Endometrial microvascular endothelial cells (primary cell): ENCODE data around the gene GRIK3. TPM values are rescaled to one million over a fixed set of nuclear protein-coding genes. Genes with fewer than 3 reads are reported as not detected.

ENCODE experiments used
- in situ Hi-C: cut with HindIII; loops from 2 replicates; pipeline ENCODE4 v1.10.0; 2017; ENCODE audit warnings: low sequenced_read_pairs, low pct_unique_long_range_greater_than_20kb; ENCODE audit errors: inconsistent ontology term
- total RNA-seq: library from RNA; depleted of rRNA; stranded (reverse); fragments of >200 nt; gene quantifications from one replicate; pipeline ENCODE4 v1.2.3, GENCODE V29; 2015; ENCODE audit errors: inconsistent ontology term

GRIK3 gene
- total RNA-seq, 1 donor from 2014 or later: not detected

DNA sequence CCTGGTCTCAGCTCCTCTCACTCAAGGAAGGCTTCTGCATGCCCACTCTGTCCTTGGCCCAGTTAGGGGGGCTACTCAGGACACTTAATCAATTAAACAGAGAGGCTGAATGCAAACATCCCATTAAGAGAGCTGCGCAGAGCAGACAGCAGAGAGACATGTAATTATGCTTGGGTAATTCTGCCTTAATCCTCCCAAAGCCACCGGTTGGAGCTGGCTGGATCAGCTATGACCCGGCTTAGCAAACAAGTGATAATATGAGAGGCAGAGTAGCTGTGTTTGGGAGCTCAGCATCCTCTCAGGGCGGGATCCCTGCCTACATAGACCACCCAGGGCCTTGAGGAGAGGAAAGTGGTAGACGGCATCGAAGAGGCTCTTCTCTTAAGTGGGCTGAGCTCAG is 183.2 kb downstream of the GRIK3 start:
- in situ Hi-C loops: no loop called here

DNA sequence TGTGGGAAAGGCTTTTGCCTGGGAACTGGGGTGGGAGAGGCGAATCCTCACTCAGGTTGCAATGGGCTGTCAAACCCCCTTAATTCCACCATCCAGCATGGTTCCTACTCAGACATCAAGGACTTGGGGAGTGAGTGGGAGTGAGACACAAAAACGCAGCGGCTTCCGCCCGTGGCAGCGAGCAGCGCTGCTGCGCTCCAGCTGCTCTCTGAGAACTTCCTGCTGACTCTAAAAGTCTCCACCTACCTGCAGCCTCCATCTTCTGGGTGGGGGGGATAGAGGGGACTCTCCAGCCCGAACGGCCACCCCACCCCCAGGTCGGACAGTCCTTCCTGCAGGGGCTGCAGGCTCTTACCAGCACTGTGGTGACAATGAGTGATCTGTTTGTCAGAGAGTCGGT is 184.4 kb downstream of the GRIK3 start:
- in situ Hi-C loops: no loop called here

- in situ Hi-C loops: no loop called here
These were observed 186.6 kb downstream of the GRIK3 start for GRCh38 chr1:36847761-36848160.

DNA sequence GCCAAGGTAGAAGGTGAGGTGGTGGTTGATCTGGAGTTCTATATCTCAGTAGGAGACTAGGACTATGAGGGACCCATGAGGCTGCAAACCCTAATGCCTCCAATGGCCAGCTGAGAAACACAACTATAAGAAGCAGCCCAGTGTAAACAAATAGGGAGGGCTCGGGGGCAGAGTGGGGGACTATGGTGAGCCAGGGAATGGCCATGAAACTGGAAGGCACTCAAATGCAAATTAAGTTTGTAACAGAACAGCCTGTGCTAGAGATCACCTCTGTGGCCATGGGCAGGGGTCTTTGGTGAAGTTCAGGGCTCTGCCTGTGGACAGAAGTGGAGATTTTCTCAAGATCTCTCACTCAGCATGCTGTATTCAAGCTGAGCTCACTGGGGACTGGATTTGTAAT is 187.1 kb downstream of the GRIK3 start:
- in situ Hi-C loops: no loop called here

DNA sequence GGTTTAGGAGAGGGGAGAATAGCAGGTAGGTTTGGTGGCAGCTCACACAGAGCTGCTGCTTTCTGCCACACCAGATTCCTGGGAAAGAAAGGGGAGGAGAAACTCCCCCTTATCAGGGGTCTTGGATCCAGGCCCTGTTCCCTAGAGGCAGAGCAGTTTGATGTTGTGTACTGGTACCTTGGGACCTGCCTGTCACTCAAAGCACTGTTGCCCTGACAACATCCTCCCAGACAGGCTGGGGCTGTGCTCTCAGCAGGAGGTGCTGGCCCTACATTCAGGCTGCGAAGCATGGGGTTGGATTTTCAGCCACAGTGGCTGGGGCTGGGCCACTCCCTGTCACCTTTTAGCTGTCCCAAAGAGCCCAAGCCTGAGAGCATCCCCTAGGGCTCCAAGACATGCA is 188.0 kb downstream of the GRIK3 start:
- in situ Hi-C loops: no loop called here

DNA sequence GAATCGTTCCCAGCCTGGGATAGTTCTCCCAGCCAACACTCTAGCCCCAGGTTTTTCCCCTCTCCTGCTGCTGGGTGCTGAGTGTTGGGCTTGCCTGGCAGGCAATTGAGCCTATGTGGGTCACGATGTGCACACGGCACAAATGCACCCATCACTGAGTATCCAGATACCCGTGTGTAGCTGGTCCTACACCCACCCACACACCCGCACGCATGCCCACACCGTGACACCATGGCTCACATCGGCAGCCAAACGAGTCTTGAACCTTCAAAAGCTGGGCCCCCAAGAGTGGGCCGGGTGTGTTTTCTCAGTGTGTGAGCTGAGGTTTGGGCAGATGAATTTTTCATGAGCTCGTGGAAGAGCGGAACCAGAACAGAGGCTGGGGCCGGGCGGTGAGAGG is 188.5 kb downstream of the GRIK3 start:
- in situ Hi-C loops: no loop called here

GRCh38 chr1:36844917-36845316 is 189.4 kb downstream of the GRIK3 start:
- in situ Hi-C loops: no loop called here

DNA sequence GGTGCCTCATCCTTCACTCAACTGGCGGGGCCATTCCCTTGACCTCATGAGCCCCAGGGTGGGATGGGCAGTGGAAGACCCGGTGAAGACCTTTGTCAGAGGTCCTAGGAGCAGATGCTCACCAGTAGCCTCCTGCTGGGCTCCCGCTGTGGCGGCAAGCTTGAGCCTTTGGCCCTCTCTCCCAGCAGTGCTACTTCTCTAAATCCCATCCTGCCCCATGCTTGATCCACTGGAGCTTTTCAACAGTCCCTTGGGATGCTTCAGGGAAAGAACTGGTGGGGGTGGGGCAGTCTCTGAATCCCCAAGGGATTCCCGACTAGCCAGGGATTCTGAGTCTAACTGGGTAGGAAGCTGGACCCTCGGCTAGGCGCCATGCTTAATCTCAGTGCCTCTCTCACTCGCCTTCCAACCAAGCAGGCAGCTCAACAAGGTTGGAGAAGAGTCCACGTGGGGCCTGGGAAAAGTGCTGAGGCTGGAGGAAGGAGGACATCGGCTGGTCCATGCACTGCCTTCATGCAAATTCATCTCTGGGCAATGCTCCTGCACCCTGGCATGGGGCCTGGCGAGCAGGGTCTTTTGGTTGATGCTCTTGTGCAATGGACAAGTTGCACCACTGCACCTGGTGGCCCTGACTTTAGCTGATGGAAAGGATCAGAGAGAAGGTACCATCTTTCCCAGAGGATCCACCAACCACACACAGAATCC is 190.3 kb downstream of the GRIK3 start:
- in situ Hi-C loops: no loop called here

- in situ Hi-C loops: no loop called here
These were observed 191.3 kb downstream of the GRIK3 start for GRCh38 chr1:36843027-36843426.

- in situ Hi-C loops: no loop called here
These were observed 191.9 kb downstream of the GRIK3 start for GRCh38 chr1:36842448-36842847.

GRCh38 chr1:36839485-36839884 is 194.8 kb downstream of the GRIK3 start:
- in situ Hi-C loops: no loop called here

DNA sequence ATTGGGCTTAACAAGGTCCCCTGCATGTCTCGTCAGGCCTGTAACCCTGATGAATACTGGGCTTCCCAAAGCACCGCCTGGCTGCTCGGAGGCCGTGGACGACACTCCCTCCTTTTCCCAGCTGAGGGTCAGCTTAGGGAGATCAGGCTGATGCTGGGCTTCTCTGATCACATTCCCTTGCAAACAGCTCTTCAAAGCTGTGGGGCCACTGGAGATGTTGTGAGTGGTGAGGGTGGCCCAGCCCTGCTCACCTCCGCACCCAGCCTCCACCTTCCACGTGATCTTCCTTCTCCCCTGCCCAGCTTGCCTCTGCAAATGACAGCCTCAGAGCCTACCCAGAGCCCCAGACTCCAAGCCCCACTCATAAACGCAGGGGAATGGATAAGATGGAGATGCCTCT is 195.4 kb downstream of the GRIK3 start:
- in situ Hi-C loops: no loop called here

- in situ Hi-C loops: no loop called here
These were observed 197.4 kb downstream of the GRIK3 start for GRCh38 chr1:36836916-36837315.

GRCh38 chr1:36836196-36836883 is 198.0 kb downstream of the GRIK3 start:
- in situ Hi-C loops: no loop called here

DNA sequence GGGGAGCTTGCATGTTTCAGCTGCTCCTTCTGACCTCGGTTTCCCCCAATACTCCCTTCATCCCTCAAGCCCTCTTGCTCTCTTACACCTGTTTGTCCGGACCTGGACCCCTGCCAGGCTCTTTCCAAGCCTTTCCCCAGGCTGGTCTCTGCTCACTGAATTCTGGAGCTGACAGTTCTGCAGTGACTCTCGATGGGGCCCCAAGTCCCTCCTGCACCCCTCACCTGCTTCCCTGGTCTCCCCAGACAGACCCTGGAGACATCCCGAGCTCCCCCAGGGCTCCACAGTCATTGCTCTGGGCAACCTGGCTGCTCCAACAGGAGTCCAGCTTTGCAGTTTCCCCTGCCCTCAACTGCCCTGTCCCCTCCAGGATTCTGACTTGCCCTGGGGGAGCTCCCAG is 198.6 kb downstream of the GRIK3 start:
- in situ Hi-C loops: no loop called here

DNA sequence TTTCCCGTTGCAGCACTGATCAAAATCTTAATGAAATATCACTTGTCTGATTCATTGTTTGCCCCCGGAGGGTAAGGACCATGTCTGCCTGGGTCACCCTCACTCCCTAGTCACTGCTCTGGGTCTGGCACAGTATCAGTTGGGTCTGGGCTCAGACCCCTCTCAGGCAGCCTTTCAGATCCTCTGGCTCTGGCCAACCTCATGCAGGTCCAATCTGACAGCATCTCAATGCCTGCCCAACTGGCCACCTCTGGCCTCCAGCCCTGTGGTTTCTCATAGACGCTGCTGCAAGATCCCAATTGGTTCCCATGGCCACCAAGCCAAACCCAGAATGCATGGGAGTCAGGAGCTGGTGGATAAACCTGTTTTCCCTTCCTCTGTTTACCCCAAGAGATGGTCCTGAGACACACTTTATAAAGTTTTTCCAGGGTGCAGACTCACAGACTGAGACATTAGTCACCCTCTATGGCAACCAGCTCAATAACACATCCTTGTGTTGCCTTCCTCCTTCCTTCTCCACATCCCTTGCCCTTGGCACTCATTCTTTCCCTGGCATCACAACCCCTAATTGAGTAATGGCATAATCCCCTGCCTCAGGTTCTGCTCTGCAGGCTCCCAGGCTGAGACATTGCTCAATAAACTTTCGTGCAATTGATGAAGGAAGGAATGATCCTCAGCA is 199.2 kb downstream of the GRIK3 start:
- in situ Hi-C loops: no loop called here

DNA sequence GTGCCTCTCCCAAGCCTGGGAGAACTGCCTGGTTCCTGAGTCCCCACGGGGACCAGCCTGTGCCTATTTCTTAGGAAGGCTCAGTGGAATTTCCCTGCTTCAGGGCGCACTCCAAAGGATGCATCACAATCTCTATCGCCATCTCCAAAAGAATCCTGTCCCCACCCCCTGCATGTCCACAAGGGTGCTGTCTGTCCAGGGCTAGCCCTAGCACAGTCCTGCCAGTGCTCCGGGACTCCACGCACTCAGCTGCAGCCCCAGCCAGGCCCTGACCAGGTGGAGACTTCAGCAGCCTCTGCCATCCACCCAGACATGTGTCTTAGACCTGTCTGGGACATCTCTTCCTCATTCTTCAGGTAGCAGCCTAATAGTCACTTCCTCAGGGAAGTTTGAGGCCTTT is 199.7 kb downstream of the GRIK3 start:
- in situ Hi-C loops: no loop called here

GRCh38 chr1:36831186-36831810 is 203.0 kb downstream of the GRIK3 start:
- in situ Hi-C loops: no loop called here

- in situ Hi-C loops: no loop called here
These were observed 204.4 kb downstream of the GRIK3 start for GRCh38 chr1:36829961-36830360.

DNA sequence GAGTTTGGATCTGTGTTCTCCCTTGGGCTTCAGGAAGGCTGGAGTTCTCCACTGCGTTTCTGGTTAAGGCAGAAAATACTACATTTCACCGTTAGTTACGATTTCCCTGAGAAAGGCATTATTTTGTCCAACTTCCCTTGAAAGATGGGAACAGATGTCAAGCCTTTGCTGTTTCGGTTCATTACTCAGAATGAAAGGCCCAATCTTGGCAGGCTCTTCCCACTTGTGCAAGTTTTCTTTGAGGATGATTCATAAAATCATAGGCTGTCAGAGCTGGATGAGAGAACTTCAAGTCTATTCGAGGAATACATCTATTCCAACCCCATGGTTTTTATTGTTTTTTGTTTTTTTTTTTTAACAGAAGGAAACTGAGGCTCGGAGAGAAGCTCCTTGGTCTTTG is 205.2 kb downstream of the GRIK3 start:
- in situ Hi-C loops: no loop called here
